ENCODE data around the gene AMFR. TPM values are rescaled to one million over a fixed set of nuclear protein-coding genes. Genes with fewer than 3 reads are reported as not detected.

Gene AMFR
- total RNA-seq, 1 experiment from 2014 or later, result 66.3 TPM

DNA sequence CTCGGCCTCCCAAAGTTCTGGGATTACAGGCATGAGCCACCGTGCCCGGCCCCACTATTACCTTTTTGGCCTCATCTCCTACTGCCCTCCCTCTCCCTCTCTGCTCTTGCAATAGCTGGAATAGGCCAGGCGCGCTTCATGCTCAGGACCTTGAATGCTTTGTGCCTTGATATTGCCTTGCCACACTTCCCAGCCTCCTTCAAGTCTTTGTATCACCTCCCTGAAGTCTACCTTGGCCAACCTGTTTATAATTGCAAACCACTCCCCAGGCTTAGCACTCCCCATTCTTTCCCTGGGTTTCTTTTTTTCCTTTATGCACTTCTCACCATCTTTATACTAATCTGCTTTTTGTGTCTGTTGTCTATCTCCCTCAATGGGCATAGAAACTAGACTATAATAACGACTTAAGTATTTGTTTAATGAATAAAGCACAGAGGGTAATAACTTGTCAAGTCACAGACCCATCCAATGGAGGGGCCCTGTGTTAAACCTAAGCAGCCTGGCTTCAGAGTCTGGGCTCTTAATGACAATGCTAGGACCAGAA lies 32.7 kb upstream of the AMFR start:
- CTCF ChIA-PET, result no interaction called here
- TF ChIP-seq SP1 (IDR thresholded peaks at IDR 0.05; ENCODE audit: low read depth) (no peak), FOSL1 (IDR thresholded peaks at IDR 0.05; ENCODE audit: low read depth) (no peak), POLR2AphosphoS5 (IDR thresholded peaks at IDR 0.05; ENCODE audit: low read depth, low read length) (no peak), ZNF274 (IDR thresholded peaks at IDR 0.05; ENCODE audit: low read depth, low read length) (no peak), ZFX (IDR thresholded peaks at IDR 0.05) (no peak), POLR2A (IDR thresholded peaks at IDR 0.05; ENCODE audit: borderline replicate concordance, extremely low read depth, insufficient read depth, insufficient read length) (no peak), EGR1 (IDR thresholded peaks at IDR 0.05; ENCODE audit: low read depth) (no peak), CTCF (IDR thresholded peaks at IDR 0.05 in 2 of 3, conservative IDR thresholded peaks at IDR 0.05 in 1 of 3; ENCODE audit: borderline replicate concordance in 1 of 3, insufficient read depth in 1 of 3, low read depth in 2 of 3, low read length in 2 of 3) (no peak), JUND (IDR thresholded peaks at IDR 0.05) (no peak), EZH2 (IDR thresholded peaks at IDR 0.05) (no peak), CEBPB (IDR thresholded peaks at IDR 0.05; ENCODE audit: low read depth) (no peak), SIN3A (IDR thresholded peaks at IDR 0.05; ENCODE audit: low read depth) (no peak), RAD21 (IDR thresholded peaks at IDR 0.05; ENCODE audit: low read depth) (no peak), CBX3 (IDR thresholded peaks at IDR 0.05; ENCODE audit: low read depth) (no peak), YY1 (IDR thresholded peaks at IDR 0.05; ENCODE audit: extremely low read depth, insufficient replicate concordance, low read depth, low read length) (no peak)
- TF ChIP-seq, protein P1, sequence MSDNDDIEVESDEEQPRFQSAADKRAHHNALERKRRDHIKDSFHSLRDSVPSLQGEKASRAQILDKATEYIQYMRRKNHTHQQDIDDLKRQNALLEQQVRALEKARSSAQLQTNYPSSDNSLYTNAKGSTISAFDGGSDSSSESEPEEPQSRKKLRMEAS (IDR thresholded peaks at IDR 0.05), result no peak
- TF ChIP-seq, protein P2, sequence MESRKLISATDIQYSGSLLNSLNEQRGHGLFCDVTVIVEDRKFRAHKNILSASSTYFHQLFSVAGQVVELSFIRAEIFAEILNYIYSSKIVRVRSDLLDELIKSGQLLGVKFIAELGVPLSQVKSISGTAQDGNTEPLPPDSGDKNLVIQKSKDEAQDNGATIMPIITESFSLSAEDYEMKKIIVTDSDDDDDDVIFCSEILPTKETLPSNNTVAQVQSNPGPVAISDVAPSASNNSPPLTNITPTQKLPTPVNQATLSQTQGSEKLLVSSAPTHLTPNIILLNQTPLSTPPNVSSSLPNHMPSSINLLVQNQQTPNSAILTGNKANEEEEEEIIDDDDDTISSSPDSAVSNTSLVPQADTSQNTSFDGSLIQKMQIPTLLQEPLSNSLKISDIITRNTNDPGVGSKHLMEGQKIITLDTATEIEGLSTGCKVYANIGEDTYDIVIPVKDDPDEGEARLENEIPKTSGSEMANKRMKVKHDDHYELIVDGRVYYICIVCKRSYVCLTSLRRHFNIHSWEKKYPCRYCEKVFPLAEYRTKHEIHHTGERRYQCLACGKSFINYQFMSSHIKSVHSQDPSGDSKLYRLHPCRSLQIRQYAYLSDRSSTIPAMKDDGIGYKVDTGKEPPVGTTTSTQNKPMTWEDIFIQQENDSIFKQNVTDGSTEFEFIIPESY (IDR thresholded peaks at IDR 0.05; ENCODE audit: extremely low read depth, insufficient replicate concordance, low read length), result no peak
- TF ChIP-seq, protein P3, sequence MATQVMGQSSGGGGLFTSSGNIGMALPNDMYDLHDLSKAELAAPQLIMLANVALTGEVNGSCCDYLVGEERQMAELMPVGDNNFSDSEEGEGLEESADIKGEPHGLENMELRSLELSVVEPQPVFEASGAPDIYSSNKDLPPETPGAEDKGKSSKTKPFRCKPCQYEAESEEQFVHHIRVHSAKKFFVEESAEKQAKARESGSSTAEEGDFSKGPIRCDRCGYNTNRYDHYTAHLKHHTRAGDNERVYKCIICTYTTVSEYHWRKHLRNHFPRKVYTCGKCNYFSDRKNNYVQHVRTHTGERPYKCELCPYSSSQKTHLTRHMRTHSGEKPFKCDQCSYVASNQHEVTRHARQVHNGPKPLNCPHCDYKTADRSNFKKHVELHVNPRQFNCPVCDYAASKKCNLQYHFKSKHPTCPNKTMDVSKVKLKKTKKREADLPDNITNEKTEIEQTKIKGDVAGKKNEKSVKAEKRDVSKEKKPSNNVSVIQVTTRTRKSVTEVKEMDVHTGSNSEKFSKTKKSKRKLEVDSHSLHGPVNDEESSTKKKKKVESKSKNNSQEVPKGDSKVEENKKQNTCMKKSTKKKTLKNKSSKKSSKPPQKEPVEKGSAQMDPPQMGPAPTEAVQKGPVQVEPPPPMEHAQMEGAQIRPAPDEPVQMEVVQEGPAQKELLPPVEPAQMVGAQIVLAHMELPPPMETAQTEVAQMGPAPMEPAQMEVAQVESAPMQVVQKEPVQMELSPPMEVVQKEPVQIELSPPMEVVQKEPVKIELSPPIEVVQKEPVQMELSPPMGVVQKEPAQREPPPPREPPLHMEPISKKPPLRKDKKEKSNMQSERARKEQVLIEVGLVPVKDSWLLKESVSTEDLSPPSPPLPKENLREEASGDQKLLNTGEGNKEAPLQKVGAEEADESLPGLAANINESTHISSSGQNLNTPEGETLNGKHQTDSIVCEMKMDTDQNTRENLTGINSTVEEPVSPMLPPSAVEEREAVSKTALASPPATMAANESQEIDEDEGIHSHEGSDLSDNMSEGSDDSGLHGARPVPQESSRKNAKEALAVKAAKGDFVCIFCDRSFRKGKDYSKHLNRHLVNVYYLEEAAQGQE (IDR thresholded peaks at IDR 0.05; ENCODE audit: low read depth), result no peak
- TF ChIP-seq, protein P4, sequence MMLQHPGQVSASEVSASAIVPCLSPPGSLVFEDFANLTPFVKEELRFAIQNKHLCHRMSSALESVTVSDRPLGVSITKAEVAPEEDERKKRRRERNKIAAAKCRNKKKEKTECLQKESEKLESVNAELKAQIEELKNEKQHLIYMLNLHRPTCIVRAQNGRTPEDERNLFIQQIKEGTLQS (IDR thresholded peaks at IDR 0.05), result no peak
- POLR2A ChIA-PET, result no interaction called here
- RAD21 ChIA-PET (ENCODE audit: low non-redundant PET in 1 of 2, low total read pairs in 2 of 2, uncharacterized antibody in 2 of 2, unreplicated experiment in 2 of 2), result no interaction called here
- Histone ChIP-seq H3K9ac (ENCODE audit: low read length) (no peak overlapping the region), H2AFZ (ENCODE audit: low read depth, low read length, poor library complexity, severe bottlenecking) (no peak overlapping the region), H3K9me2 (ENCODE audit: insufficient read depth) (no peaks in the 10 kb centered on the region), H3K4me1 (ENCODE audit: control insufficient read depth in 1 of 2, insufficient read depth in 2 of 2, low read length in 2 of 2) (no peaks in the 10 kb centered on the region), H3K4me3 (replicated peaks in 1 of 2; ENCODE audit: low read depth in 1 of 2, low read length in 2 of 2) (no peak overlapping the region), H3K79me2 (ENCODE audit: insufficient read depth, low read length) (peaks cover 9% of the 10 kb centered on the region), H4K20me1 (ENCODE audit: insufficient read depth) (no peaks in the 10 kb centered on the region), H3K27me3 (ENCODE audit: insufficient read depth, low read length) (no peaks in the 10 kb centered on the region), H3K27ac (ENCODE audit: low read depth, low read length) (no peak overlapping the region), H3K9me3 (ENCODE audit: control insufficient read depth in 1 of 2, insufficient read depth in 1 of 2, low read depth in 1 of 2, low read length in 2 of 2) (no peaks in the 10 kb centered on the region), H3K36me3 (ENCODE audit: control insufficient read depth in 1 of 2, insufficient read depth in 2 of 2, low read length in 2 of 2) (peaks cover 33 to 43% of the 10 kb centered on the region in 2 experiments; a peak in 3 of 4 replicates), H3K4me2 (ENCODE audit: low read length) (no peak overlapping the region)
- intact Hi-C loops (cut with micrococcal nuclease), result no loop called here
- ATAC-seq, result no peak
- no peak for DNase-seq (ENCODE audit: low read depth, low spot score)
- BruUV-seq (replicated peaks), result no TSS peak

Measured in HCT116 (cell line).